ENCODE measurements around the gene NAA16. TPM values are rescaled to one million over a fixed set of nuclear protein-coding genes. Genes with fewer than 3 reads are reported as not detected.

NAA16 gene
- total RNA-seq, 1 experiment from 2014 or later, result 9.8 TPM

- no peaks in the 10 kb centered on the region for H3K9me2 ChIP-seq (replicated peaks; ENCODE audit: low read length)
- no peaks in the 10 kb centered on the region for H4K20me1 ChIP-seq (ENCODE audit: low read length)
- no peak overlapping the region for H2AFZ ChIP-seq (ENCODE audit: low read length)
- no peak overlapping the region for H3K4me3 ChIP-seq (ENCODE audit: low read length)
- no TSS peak for BruUV-seq (replicated peaks)
- no peak overlapping the region for H3K27ac ChIP-seq (ENCODE audit: low read length)
- ChIA-PET POLR2A (ENCODE audit: unreplicated experiment) (no interaction called here), CTCF (no interaction called here)
- no peak for ATAC-seq
- H3K9ac ChIP-seq (ENCODE audit: low read length), result no peak overlapping the region
- no peak for DNase-seq
- no peak overlapping the region for H3K4me2 ChIP-seq (ENCODE audit: low read length)
- peaks cover 8% of the 10 kb centered on the region for H3K4me1 ChIP-seq (ENCODE audit: insufficient read depth, low read length)
- TF ChIP-seq CTCF (conservative IDR thresholded peaks at IDR 0.05; ENCODE audit: low read depth, low read length) (no peak), EZH2phosphoT487 (IDR thresholded peaks at IDR 0.05; ENCODE audit: borderline replicate concordance, low read length) (no peak), EZH2 (IDR thresholded peaks at IDR 0.05; ENCODE audit: low read length, unreplicated experiment) (no peak)
- H3K36me3 ChIP-seq (ENCODE audit: low read depth, low read length), result no peaks in the 10 kb centered on the region; the same call in 1 of the 2 replicates
- H3K9me3 ChIP-seq (ENCODE audit: low read length), result no peaks in the 10 kb centered on the region
- H3K79me2 ChIP-seq (ENCODE audit: low read length), result no peaks in the 10 kb centered on the region
- intact Hi-C loops (cut with micrococcal nuclease), result no loop called here
- H3K27me3 ChIP-seq (ENCODE audit: low read length), result no peaks in the 10 kb centered on the region
- no peaks in the 10 kb centered on the region for H3F3A ChIP-seq (ENCODE audit: low read length, unreplicated experiment)
Measured at GRCh38 chr13:41294914-41295313, 16.2 kb upstream of the NAA16 start.

GRCh38 chr13:41295973-41296372 is 15.1 kb upstream of the NAA16 start:
- ChIA-PET POLR2A (ENCODE audit: unreplicated experiment) (interaction anchor here (0.6 to 0.7 kb wide), 2 partner anchors 11 to 37 kb away, joined by 3 to 5 read pairs; no protein-coding TSS in a partner anchor), CTCF (no interaction called here)
- H3K4me1 ChIP-seq (ENCODE audit: insufficient read depth, low read length), result peaks cover 8% of the 10 kb centered on the region
- H3K4me2 ChIP-seq (ENCODE audit: low read length), result no peak overlapping the region
- H3K79me2 ChIP-seq (ENCODE audit: low read length), result no peaks in the 10 kb centered on the region
- H3K9ac ChIP-seq (ENCODE audit: low read length), result no peak overlapping the region
- no peaks in the 10 kb centered on the region for H3K9me3 ChIP-seq (ENCODE audit: low read length)
- no peak overlapping the region for H2AFZ ChIP-seq (ENCODE audit: low read length)
- TF ChIP-seq EZH2 (IDR thresholded peaks at IDR 0.05; ENCODE audit: low read length, unreplicated experiment) (no peak), EZH2phosphoT487 (IDR thresholded peaks at IDR 0.05; ENCODE audit: borderline replicate concordance, low read length) (no peak), CTCF (conservative IDR thresholded peaks at IDR 0.05; ENCODE audit: low read depth, low read length) (no peak)
- no peaks in the 10 kb centered on the region for H4K20me1 ChIP-seq (ENCODE audit: low read length)
- no peak overlapping the region for H3K27ac ChIP-seq (ENCODE audit: low read length)
- no peaks in the 10 kb centered on the region; the same call in 1 of the 2 replicates for H3K36me3 ChIP-seq (ENCODE audit: low read depth, low read length)
- no peak for ATAC-seq
- no peak overlapping the region for H3K4me3 ChIP-seq (ENCODE audit: low read length)
- intact Hi-C loops (cut with micrococcal nuclease), result no loop called here
- no peaks in the 10 kb centered on the region for H3K9me2 ChIP-seq (replicated peaks; ENCODE audit: low read length)
- H3K27me3 ChIP-seq (ENCODE audit: low read length), result no peaks in the 10 kb centered on the region
- DNase-seq, result no peak
- BruUV-seq (replicated peaks), result no TSS peak
- no peaks in the 10 kb centered on the region for H3F3A ChIP-seq (ENCODE audit: low read length, unreplicated experiment)

- peak overlapping the region; percentile 37; the same call in 1 of the 2 replicates for H2AFZ ChIP-seq (ENCODE audit: low read length)
- H3K27ac ChIP-seq (ENCODE audit: low read length), result peak overlapping the region; percentile 33; the same call in 1 of the 2 replicates
- CTCF ChIA-PET, result no interaction called here
- H3K27me3 ChIP-seq (ENCODE audit: low read length), result no peaks in the 10 kb centered on the region
- no peaks in the 10 kb centered on the region for H4K20me1 ChIP-seq (ENCODE audit: low read length)
- H3F3A ChIP-seq (ENCODE audit: low read length, unreplicated experiment), result no peaks in the 10 kb centered on the region
- TF ChIP-seq CTCF (conservative IDR thresholded peaks at IDR 0.05; ENCODE audit: low read depth, low read length) (no peak), EZH2phosphoT487 (IDR thresholded peaks at IDR 0.05; ENCODE audit: borderline replicate concordance, low read length) (no peak), EZH2 (IDR thresholded peaks at IDR 0.05; ENCODE audit: low read length, unreplicated experiment) (no peak)
- POLR2A ChIA-PET (ENCODE audit: unreplicated experiment), result no interaction called here
- H3K36me3 ChIP-seq (ENCODE audit: low read depth, low read length), result no peaks in the 10 kb centered on the region; the same call in 1 of the 2 replicates
- H3K9me3 ChIP-seq (ENCODE audit: low read length), result no peaks in the 10 kb centered on the region
- peak overlapping the region; percentile 48 for H3K4me2 ChIP-seq (ENCODE audit: low read length)
- intact Hi-C loops (cut with micrococcal nuclease), result no loop called here
- no TSS peak for BruUV-seq (replicated peaks)
- peak; percentile 81 for ATAC-seq
- H3K79me2 ChIP-seq (ENCODE audit: low read length), result no peaks in the 10 kb centered on the region
- no peak overlapping the region for H3K9ac ChIP-seq (ENCODE audit: low read length)
- peak; percentile 54 for DNase-seq
- no peak overlapping the region for H3K4me3 ChIP-seq (ENCODE audit: low read length)
- no peaks in the 10 kb centered on the region for H3K9me2 ChIP-seq (replicated peaks; ENCODE audit: low read length)
- peaks cover 8% of the 10 kb centered on the region for H3K4me1 ChIP-seq (ENCODE audit: insufficient read depth, low read length)
Measured at GRCh38 chr13:41296879-41297646, 14.0 kb upstream of the NAA16 start.
